H1 (cell line): ENCODE measurements around the gene TBC1D22B. TPM values are rescaled to one million over a fixed set of nuclear protein-coding genes. Genes with fewer than 3 reads are reported as not detected.

ENCODE experiments used
- CTCF ChIA-PET: fragments of 300-600 bp; sonication (Branson Sonifier 250); formaldehyde crosslinking; loops from one replicate; lab custom pipeline; 2021; ENCODE audit not compliant: partially characterized antibody; lab: Charles Lee
- POLR2A ChIA-PET: fragments of 300-600 bp; sonication (Branson Sonifier 250); formaldehyde crosslinking; loops from one replicate; lab custom pipeline; 2021; ENCODE audit warnings: inconsistent platforms; ENCODE audit not compliant: partially characterized antibody; lab: Charles Lee
- DNase-seq, 2 experiments: peaks; one replicate each; pipeline versions ENCODE4 v3.0.0 to v3.0.0-alpha.2; 2010 to 2022; ENCODE audit warnings: low spot score in 2 of 2, low read depth in 1 of 2, mixed read lengths in 1 of 2
- FAIRE-seq: peaks from 2 replicates; lab custom pipeline; 2011; peaks lifted over from hg19 to GRCh38; lab: Jason Lieb, UNC
- H2AFZ ChIP-seq: 2 replicates; pipeline ENCODE4 v1.8.1; 2012; ENCODE audit warnings: low read length, inconsistent platforms
- H2AK5ac ChIP-seq: 2 replicates; pipeline ENCODE4 v1.6.1; 2013; ENCODE audit warnings: low read depth, low read length
- H2BK120ac ChIP-seq: replicated peaks from 2 replicates; pipeline ENCODE3; 2013; ENCODE audit warnings: low read depth, low read length, inconsistent platforms
- H2BK12ac ChIP-seq: 2 replicates; pipeline ENCODE4 v1.6.1; 2013; ENCODE audit warnings: low read depth, low read length
- H2BK15ac ChIP-seq: 2 replicates; pipeline ENCODE4 v1.6.1; 2013; ENCODE audit warnings: low read length
- H2BK20ac ChIP-seq: 2 replicates; pipeline ENCODE4 v1.6.1; 2013; ENCODE audit warnings: low read length
- H2BK5ac ChIP-seq: 2 replicates; pipeline ENCODE4 v1.6.1; 2013; ENCODE audit warnings: low read depth, low read length
- H3K14ac ChIP-seq: 2 replicates; pipeline ENCODE4 v1.6.1; 2013; ENCODE audit warnings: inconsistent platforms; ENCODE audit not compliant: insufficient read length
- H3K18ac ChIP-seq: 2 replicates; pipeline ENCODE4 v1.6.1; 2013; ENCODE audit warnings: low read length; ENCODE audit errors: extremely low read depth
- H3K23ac ChIP-seq: 2 replicates; pipeline ENCODE4 v1.6.1; 2013; ENCODE audit warnings: inconsistent platforms; ENCODE audit not compliant: insufficient read length
- H3K23me2 ChIP-seq: 2 replicates; pipeline ENCODE4 v1.6.1; 2013; ENCODE audit warnings: low read depth, low read length
- H3K27ac ChIP-seq: 2 replicates; pipeline ENCODE4 v1.6.1; 2011; ENCODE audit warnings: low read depth, low read length, inconsistent platforms
- H3K27me3 ChIP-seq, 4 experiments: replicated peaks in 1 of 4; 1 replicate in 1 of 4; 2 replicates in 3 of 4; pipeline versions ENCODE4 v1.6.1 to v1.8.1; 2011 to 2013; ENCODE audit warnings: low read length in 3 of 4, mild to moderate bottlenecking in 3 of 4, inconsistent platforms in 2 of 4, mixed read lengths in 2 of 4, moderate library complexity in 1 of 4; ENCODE audit not compliant: control insufficient read depth in 3 of 4, insufficient read depth in 3 of 4; ENCODE audit errors: extremely low read depth in 1 of 4
- H3K36me3 ChIP-seq, 4 experiments: 2 replicates each; pipeline versions ENCODE4 v1.6.1 to v1.8.1; 2011 to 2013; ENCODE audit warnings: mild to moderate bottlenecking in 4 of 4, low read length in 3 of 4, moderate library complexity in 2 of 4, control low read depth in 1 of 4, inconsistent platforms in 1 of 4; ENCODE audit not compliant: insufficient read depth in 4 of 4, control insufficient read depth in 2 of 4
- H3K4ac ChIP-seq: replicated peaks from 2 replicates; pipeline ENCODE3; 2013; ENCODE audit warnings: low read length, low read depth, mixed read lengths, inconsistent platforms; ENCODE audit not compliant: insufficient read length
- H3K4me1 ChIP-seq, 4 experiments: replicated peaks in 1 of 4; 1 replicate in 1 of 4; 2 replicates in 3 of 4; pipeline versions ENCODE4 v1.6.1 to v1.8.1; 2011 to 2013; ENCODE audit warnings: low read length in 3 of 4, inconsistent platforms in 2 of 4, mixed read lengths in 1 of 4; ENCODE audit not compliant: insufficient read depth in 4 of 4, control insufficient read depth in 3 of 4
- H3K4me2 ChIP-seq, 2 experiments: 2 replicates each; pipeline versions ENCODE4 v1.6.1 to v1.8.1; 2011 to 2013; ENCODE audit warnings: low read depth in 2 of 2, low read length in 2 of 2, control low read depth in 1 of 2, inconsistent platforms in 1 of 2, mild to moderate bottlenecking in 1 of 2; ENCODE audit not compliant: insufficient read depth in 1 of 2
- H3K4me3 ChIP-seq, 4 experiments: fragments of 200-600, 300-600 bp in 1 of 4; sonication (generic), shearing (Covaris generic), sonication (Bioruptor Twin) in 1 of 4; 2 replicates each; pipeline versions ENCODE4 v1.5.1 to v1.8.1; 2011 to 2016; ENCODE audit warnings: low read length in 4 of 4, low read depth in 3 of 4, control low read depth in 2 of 4, inconsistent platforms in 2 of 4, mild to moderate bottlenecking in 2 of 4, mixed read lengths in 1 of 4, moderate library complexity in 1 of 4; ENCODE audit not compliant: insufficient read depth in 2 of 4; ENCODE audit errors: extremely low read depth in 1 of 4
- H3K56ac ChIP-seq: replicated peaks from 2 replicates; pipeline ENCODE3; 2013; ENCODE audit warnings: low read depth, mild to moderate bottlenecking, mixed read lengths, low read length, inconsistent platforms; ENCODE audit not compliant: insufficient read length
- H3K79me1 ChIP-seq: 2 replicates; pipeline ENCODE4 v1.6.1; 2013; ENCODE audit warnings: low read depth, low read length, control low read depth
- H3K79me2 ChIP-seq, 2 experiments: 2 replicates each; pipeline versions ENCODE4 v1.6.1 to v1.8.1; 2012 to 2013; ENCODE audit warnings: low read length in 2 of 2, mild to moderate bottlenecking in 2 of 2, inconsistent platforms in 1 of 2; ENCODE audit not compliant: insufficient read depth in 2 of 2, control insufficient read depth in 1 of 2
- H3K9ac ChIP-seq, 4 experiments: replicated peaks in 1 of 4; 1 replicate in 1 of 4; 2 replicates in 3 of 4; pipeline versions ENCODE4 v1.6.1 to v1.8.1; 2011 to 2013; ENCODE audit warnings: low read depth in 3 of 4, low read length in 3 of 4, control low read depth in 2 of 4, mild to moderate bottlenecking in 2 of 4, moderate library complexity in 2 of 4, inconsistent platforms in 1 of 4; ENCODE audit errors: extremely low read depth in 1 of 4
- H3K9me3 ChIP-seq, 2 experiments: 2 replicates each; pipeline versions ENCODE4 v1.6.1 to v1.8.1; 2012 to 2013; ENCODE audit warnings: mild to moderate bottlenecking in 2 of 2, moderate library complexity in 2 of 2, control low read depth in 1 of 2, inconsistent platforms in 1 of 2, low read depth in 1 of 2, low read length in 1 of 2, mixed read lengths in 1 of 2; ENCODE audit not compliant: insufficient read depth in 2 of 2
- H4K20me1 ChIP-seq, 2 experiments: replicated peaks in 1 of 2; 2 replicates each; pipeline versions ENCODE3 to v1.8.1; 2011 to 2013; ENCODE audit warnings: inconsistent platforms in 2 of 2, low read length in 2 of 2, mild to moderate bottlenecking in 1 of 2; ENCODE audit not compliant: insufficient read depth in 2 of 2, control insufficient read depth in 1 of 2
- H4K5ac ChIP-seq: 2 replicates; pipeline ENCODE4 v1.6.1; 2013; ENCODE audit warnings: low read length, low read depth, mixed read lengths, inconsistent platforms; ENCODE audit not compliant: insufficient read length
- H4K8ac ChIP-seq: 2 replicates; pipeline ENCODE4 v1.8.0; 2013; ENCODE audit warnings: mild to moderate bottlenecking, moderate library complexity, low read length, inconsistent platforms; ENCODE audit not compliant: insufficient read depth; ENCODE audit errors: extremely low read depth
- H4K91ac ChIP-seq: replicated peaks from 2 replicates; pipeline ENCODE3; 2013; ENCODE audit warnings: low read length, mixed read lengths, inconsistent platforms; ENCODE audit not compliant: insufficient read length
- BCL11A ChIP-seq, 2 experiments: IDR thresholded peaks; one replicate each; pipeline ENCODE4 v1.6.1; 2011; ENCODE audit warnings: low read depth in 2 of 2, low read length in 2 of 2, mild to moderate bottlenecking in 2 of 2
- CHD2 ChIP-seq: IDR thresholded peaks from 2 replicates; pipeline ENCODE4 v1.6.1; 2012; ENCODE audit warnings: low read length, improper control_type of control experiment
- EGR1 ChIP-seq: IDR thresholded peaks from 2 replicates; pipeline ENCODE4 v1.6.1; 2011; ENCODE audit warnings: low read depth, low read length, borderline replicate concordance
- EP300 ChIP-seq, 2 experiments: IDR thresholded peaks; 1 replicate in 1 of 2; 2 replicates in 1 of 2; pipeline ENCODE4 v1.6.1; 2011 to 2012; ENCODE audit warnings: low read depth in 2 of 2, low read length in 2 of 2, mild to moderate bottlenecking in 2 of 2, borderline replicate concordance in 1 of 2, inconsistent platforms in 1 of 2, moderate library complexity in 1 of 2
- EZH2 ChIP-seq: fragments of 200-600 bp; sonication (generic); IDR thresholded peaks from 2 replicates; pipeline ENCODE4 v1.7.1; 2012; ENCODE audit warnings: low read depth, mild to moderate bottlenecking, moderate library complexity, low read length, inconsistent platforms; ENCODE audit not compliant: severe bottlenecking
- GTF2F1 ChIP-seq: IDR thresholded peaks from 2 replicates; pipeline ENCODE4 v1.6.1; 2012; ENCODE audit warnings: low read depth, low read length, improper control_type of control experiment, borderline replicate concordance
- JUND ChIP-seq: IDR thresholded peaks from 2 replicates; pipeline ENCODE4 v1.6.1; 2011; ENCODE audit warnings: mild to moderate bottlenecking, improper control_type of control experiment, low read length
- NANOG ChIP-seq: IDR thresholded peaks from 2 replicates; pipeline ENCODE4 v1.6.1; 2011; ENCODE audit warnings: low read length, low read depth, mild to moderate bottlenecking, inconsistent platforms; ENCODE audit not compliant: insufficient read depth, poor library complexity, severe bottlenecking
- POLR2AphosphoS5 ChIP-seq: IDR thresholded peaks from 2 replicates; pipeline ENCODE4 v1.6.1; 2011; ENCODE audit warnings: low read depth, low read length
- YY1 ChIP-seq: IDR thresholded peaks from 2 replicates; pipeline ENCODE4 v1.6.1; 2011; ENCODE audit warnings: low read depth, mild to moderate bottlenecking, low read length
- WGBS, 2 experiments: shearing (Covaris generic) in 1 of 2; methylation state at CpG; one replicate each; pipeline versions ENCODE4 v1.1.6 to v1.1.7; 2013 to 2015; ENCODE audit warnings: low lambda C conversion rate in 2 of 2, mixed read lengths in 2 of 2, inconsistent platforms in 1 of 2, low coverage in 1 of 2, missing lambda C conversion rate in 1 of 2; ENCODE audit not compliant: insufficient replicate concordance in 2 of 2, insufficient coverage in 1 of 2, insufficient read length in 1 of 2; ENCODE audit errors: extremely low coverage in 1 of 2, missing lambda C conversion rate in 1 of 2; 5-methylcytosine and 5-hydroxymethylcytosine counted together
- polyA plus RNA-seq, 7 experiments: library from polyadenylated mRNA; depleted of rRNA in 3 of 7; stranded (reverse) in 5 of 7; unstranded in 2 of 7; fragments of >200 nt in 5 of 7; fragments of 200-250 nt in 2 of 7; gene quantifications; 1 replicate in 5 of 7; 2 replicates in 1 of 7; 4 replicates in 1 of 7; pipeline versions ENCODE4 v1.2.1 to v1.2.3, GENCODE V29; 2011 to 2013; ENCODE audit warnings: missing spikeins in 2 of 7, mixed read lengths in 2 of 7
- total RNA-seq: library from RNA; stranded (reverse); fragmentation: NEBNext Ultra II Directional; extraction: Animal tissue kit (Norgen Biotek cat#: 25700); gene quantifications from 2 replicates; pipeline ENCODE4 v1.2.1, GENCODE V29; 2021
- TF ChIP-seq, protein P1 (sequence below), 3 experiments: IDR thresholded peaks; 1 replicate in 2 of 3; 2 replicates in 1 of 3; pipeline versions ENCODE4 v1.5.1 to v1.6.1; 2011; ENCODE audit warnings: low read length in 3 of 3, mild to moderate bottlenecking in 3 of 3, inconsistent platforms in 2 of 3, low read depth in 1 of 3, moderate library complexity in 1 of 3; ENCODE audit not compliant: insufficient read depth in 1 of 3; ENCODE audit errors: control extremely low read depth in 1 of 3

TBC1D22B gene
- total and polyA plus RNA-seq, 2 of the 8 experiments (the other 6 are each of a cell fraction or from before 2014, with no cell fraction given): 10.1 to 17.4 TPM

DNA sequence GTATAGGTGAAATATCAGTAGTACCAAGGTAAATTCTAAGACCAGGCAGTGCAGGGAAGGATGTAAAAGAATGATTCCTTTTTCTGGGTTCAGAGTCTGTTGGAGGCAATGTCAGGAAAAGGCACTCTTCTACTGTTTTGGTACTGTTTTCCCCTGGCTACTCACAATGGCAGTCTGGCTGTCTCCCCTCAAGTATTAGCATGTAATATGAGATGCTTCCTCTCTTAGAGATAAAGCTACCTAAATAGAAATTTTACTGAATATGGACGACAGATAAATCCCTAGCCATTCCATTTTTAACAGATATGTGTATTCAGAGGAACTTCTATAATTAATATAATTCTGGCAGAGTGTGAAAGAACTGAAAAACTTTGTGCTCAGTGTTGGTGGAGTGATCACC, 99.7 kb downstream of the TBC1D22B start:
- no peak overlapping the region for H3K27ac ChIP-seq
- H3K79me2 ChIP-seq: peaks cover 5 to 54% of the 10 kb centered on the region in 2 experiments; a peak in 3 of 4 replicates
- TF ChIP-seq POLR2AphosphoS5 (no peak), EP300 (IDR thresholded peaks at IDR 0.05; ENCODE audit: borderline replicate concordance in 1 of 2, low read depth in 2 of 2, low read length in 2 of 2) (no peak), GTF2F1 (no peak), EZH2 (no peak), CHD2 (no peak), YY1 (no peak), JUND (no peak), BCL11A (IDR thresholded peaks at IDR 0.05; ENCODE audit: low read depth in 2 of 2, low read length in 2 of 2) (no peak), NANOG (no peak), EGR1 (no peak)
- TF ChIP-seq, protein P1, sequence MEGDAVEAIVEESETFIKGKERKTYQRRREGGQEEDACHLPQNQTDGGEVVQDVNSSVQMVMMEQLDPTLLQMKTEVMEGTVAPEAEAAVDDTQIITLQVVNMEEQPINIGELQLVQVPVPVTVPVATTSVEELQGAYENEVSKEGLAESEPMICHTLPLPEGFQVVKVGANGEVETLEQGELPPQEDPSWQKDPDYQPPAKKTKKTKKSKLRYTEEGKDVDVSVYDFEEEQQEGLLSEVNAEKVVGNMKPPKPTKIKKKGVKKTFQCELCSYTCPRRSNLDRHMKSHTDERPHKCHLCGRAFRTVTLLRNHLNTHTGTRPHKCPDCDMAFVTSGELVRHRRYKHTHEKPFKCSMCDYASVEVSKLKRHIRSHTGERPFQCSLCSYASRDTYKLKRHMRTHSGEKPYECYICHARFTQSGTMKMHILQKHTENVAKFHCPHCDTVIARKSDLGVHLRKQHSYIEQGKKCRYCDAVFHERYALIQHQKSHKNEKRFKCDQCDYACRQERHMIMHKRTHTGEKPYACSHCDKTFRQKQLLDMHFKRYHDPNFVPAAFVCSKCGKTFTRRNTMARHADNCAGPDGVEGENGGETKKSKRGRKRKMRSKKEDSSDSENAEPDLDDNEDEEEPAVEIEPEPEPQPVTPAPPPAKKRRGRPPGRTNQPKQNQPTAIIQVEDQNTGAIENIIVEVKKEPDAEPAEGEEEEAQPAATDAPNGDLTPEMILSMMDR (IDR thresholded peaks at IDR 0.05; ENCODE audit: control extremely low read depth in 1 of 3, insufficient read depth in 1 of 3, low read depth in 1 of 3, low read length in 3 of 3): no peak

More for the DNA sequence above, 99.7 kb downstream of the TBC1D22B start:
- H3K56ac ChIP-seq: no peak overlapping the region
- H2BK15ac ChIP-seq: no peak overlapping the region
- WGBS, 2 experiments: 33% methylated on average over 1 of the region's 1 CpG; no CpG with 5 or more reads in 1 of the 2 experiments
- no peak overlapping the region for H2BK5ac ChIP-seq
- no peak overlapping the region for H2AK5ac ChIP-seq
- no peak overlapping the region for H3K9ac ChIP-seq
- H4K91ac ChIP-seq: no peak overlapping the region
- peaks cover 4% of the 10 kb centered on the region; the same call in 1 of the 2 replicates for H3K23me2 ChIP-seq
- H2BK12ac ChIP-seq: no peak overlapping the region
- no peak overlapping the region for H2BK20ac ChIP-seq
- peaks cover 4% of the 10 kb centered on the region for H3K79me1 ChIP-seq
- H4K8ac ChIP-seq: no peak overlapping the region
- H3K27me3 ChIP-seq: no peaks in the 10 kb centered on the region
- DNase-seq: no peak
- POLR2A ChIA-PET: no interaction called here
- peaks cover 2 to 18% (median 11%) of the 10 kb centered on the region in 4 experiments; a peak in 6 of 8 replicates for H3K36me3 ChIP-seq
- H3K9me3 ChIP-seq: no peaks in the 10 kb centered on the region
- no peak overlapping the region for H3K14ac ChIP-seq
- no peak overlapping the region for H2AFZ ChIP-seq
- no peak overlapping the region for H2BK120ac ChIP-seq
- H3K4me1 ChIP-seq: peaks cover 0 to 3% (median 3%) of the 10 kb centered on the region in 4 experiments; a peak in 4 of 7 replicates
- no peak overlapping the region for H4K5ac ChIP-seq
- FAIRE-seq: no peak
- no peak overlapping the region for H3K4ac ChIP-seq
- no peak overlapping the region for H3K18ac ChIP-seq
- no peak overlapping the region for H3K23ac ChIP-seq
- H4K20me1 ChIP-seq: peaks cover 3 to 5% of the 10 kb centered on the region in 2 experiments
- no peak overlapping the region for H3K4me3 ChIP-seq
- CTCF ChIA-PET: interaction anchor here (0.6 to 1.1 kb wide), 2 partner anchors 16 to 29 kb away, joined by 3 read pairs; no protein-coding TSS in a partner anchor
- H3K4me2 ChIP-seq: peak overlapping the region in 1 of 2 experiments; percentile 15; a peak in 1 of 4 replicates
